Heart left ventricle (tissue), 13 donors: ENCODE data around the gene COA5.

Experiments used
- CTCF ChIP-seq, 12 donors: fragments of 200-600 bp; sonication (generic) in 4 of 12; IDR thresholded peaks; one replicate each; pipeline versions ENCODE4 v1.5.0 to v1.8.0; 2018 to 2022; ENCODE audit warnings: antibody characterized with exemption in 12 of 12, mild to moderate bottlenecking in 5 of 12
- POLR2A ChIP-seq, 2 donors: fragments of 450-650 bp; IDR thresholded peaks; one replicate each; pipeline ENCODE4 v1.6.1; 2017; ENCODE audit warnings: antibody characterized with exemption in 2 of 2, mild to moderate bottlenecking in 2 of 2, moderate library complexity in 2 of 2
- donor health status: ischemic (EF 13 %, LVEDD 7.1; RV severe dilation, severe dysfunction).
- donor health status: DM: no; HTN: yes; CAD: no.
- donor health status: DM: no; HTN: no; CAD: no.
- donor health status: ischemic (EF 25% LVEDD 6.9; RV normal size, moderate dysfunction).
- donor health status: ischemic (EF 25% LVEDD 5.7; RV mildly dilated, moderate dysfunction).
- donor health status: ischemic (EF 35%, LVEDD 5.7; RV mildly dilated, moderate dysfunction).
- donor health status: nonischemic (EF 11% LVEDD 7.7; RV severe dilation, severe dysfunction).
- donor health status: DM: yes; HTN: yes; CAD: no.
- donor health status: PGD.
- donor health status: ischemic (EF 29% LVEDD 5.4; RV normal size, mild dysfunction).
- donor health status: nonischemic (EF 23%, LVEDD 6.1; RV moderate dilation, normal function).

DNA sequence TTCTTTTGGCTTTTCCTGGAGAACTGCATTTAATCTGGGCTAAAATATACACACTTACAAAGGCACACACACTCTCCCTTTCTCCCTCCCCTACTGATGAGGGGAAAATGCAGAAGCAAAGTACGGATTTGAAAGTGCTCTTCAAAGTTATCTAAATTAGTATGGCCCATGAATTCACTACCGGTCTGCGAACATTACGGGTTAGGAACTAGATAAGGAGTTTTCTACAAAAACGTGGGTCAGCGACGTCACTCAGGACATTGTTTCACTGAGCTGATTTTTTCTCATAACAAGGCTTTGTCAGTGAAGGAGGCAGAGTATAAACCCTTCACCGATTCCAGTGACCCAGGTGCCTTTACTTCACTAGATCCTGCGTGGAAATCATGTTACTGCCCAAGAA lies 47.3 kb downstream of the COA5 start:
- TF ChIP-seq CTCF (IDR thresholded peaks at IDR 0.05) (no peak), POLR2A (IDR thresholded peaks at IDR 0.05) (no peak)
